Keratinocyte (primary cell): ENCODE measurements around the gene LANCL2. TPM values are rescaled to one million over a fixed set of nuclear protein-coding genes. Genes with fewer than 3 reads are reported as not detected.

Experiments used
- DNase-seq: peaks from one replicate; pipeline ENCODE4 v3.0.0-alpha.2; 2011; ENCODE audit warnings: low read depth, missing footprints, low spot score
- FAIRE-seq: peaks from 2 replicates; lab custom pipeline; 2011; peaks lifted over from hg19 to GRCh38; lab: Jason Lieb, UNC
- H2AFZ ChIP-seq: 2 replicates; pipeline ENCODE4 v1.6.0; 2012; ENCODE audit warnings: low read length, control low read depth, inconsistent platforms; ENCODE audit not compliant: control insufficient read depth
- H3K27ac ChIP-seq: 2 replicates; pipeline ENCODE4 v1.5.1; 2011; ENCODE audit warnings: low read length; ENCODE audit not compliant: control insufficient read depth, insufficient read depth
- H3K27me3 ChIP-seq: 3 replicates; pipeline ENCODE4 v1.6.0; 2011; ENCODE audit warnings: low read length; ENCODE audit not compliant: control insufficient read depth, insufficient read depth; ENCODE audit errors: extremely low read depth
- H3K36me3 ChIP-seq, 2 experiments: 2 replicates in 1 of 2; 3 replicates in 1 of 2; pipeline ENCODE4 v1.5.1; 2011; ENCODE audit warnings: low read length in 2 of 2, mild to moderate bottlenecking in 1 of 2; ENCODE audit not compliant: control insufficient read depth in 2 of 2, insufficient read depth in 2 of 2; ENCODE audit errors: extremely low read depth in 1 of 2
- H3K4me1 ChIP-seq: 3 replicates; pipeline ENCODE4 v1.5.1; 2011; ENCODE audit warnings: low read length; ENCODE audit not compliant: control insufficient read depth, insufficient read depth; ENCODE audit errors: extremely low read depth
- H3K4me2 ChIP-seq: 3 replicates; pipeline ENCODE4 v1.6.0; 2011; ENCODE audit warnings: low read depth, low read length; ENCODE audit not compliant: control insufficient read depth, insufficient read depth; ENCODE audit errors: extremely low read depth
- H3K4me3 ChIP-seq, 3 experiments: fragments of 200-600 bp in 1 of 3; sonication (generic) in 1 of 3; 2 replicates in 2 of 3; 3 replicates in 1 of 3; pipeline ENCODE4 v1.5.1; 2011 to 2016; ENCODE audit warnings: low read length in 3 of 3, mild to moderate bottlenecking in 3 of 3, control low read depth in 2 of 3, inconsistent platforms in 1 of 3, low read depth in 1 of 3, mixed read lengths in 1 of 3, mixed run types in 1 of 3, moderate library complexity in 1 of 3; ENCODE audit not compliant: control insufficient read depth in 2 of 3, insufficient read depth in 2 of 3; ENCODE audit errors: extremely low read depth in 1 of 3
- H3K79me2 ChIP-seq: 2 replicates; pipeline ENCODE4 v1.6.0; 2012; ENCODE audit warnings: low read length; ENCODE audit not compliant: control insufficient read depth, insufficient read depth
- H3K9ac ChIP-seq: 3 replicates; pipeline ENCODE4 v1.6.0; 2011; ENCODE audit warnings: low read length; ENCODE audit not compliant: control insufficient read depth, insufficient read depth; ENCODE audit errors: extremely low read depth
- H3K9me1 ChIP-seq: 3 replicates; pipeline ENCODE4 v1.6.0; 2011; ENCODE audit warnings: low read length; ENCODE audit not compliant: control insufficient read depth, insufficient read depth; ENCODE audit errors: extremely low read depth
- H3K9me3 ChIP-seq: 2 replicates; pipeline ENCODE4 v1.5.1; 2012; ENCODE audit warnings: low read depth, low read length; ENCODE audit not compliant: control insufficient read depth
- H4K20me1 ChIP-seq: 3 replicates; pipeline ENCODE4 v1.6.0; 2011; ENCODE audit warnings: low read length; ENCODE audit not compliant: control insufficient read depth, insufficient read depth; ENCODE audit errors: extremely low read depth
- EZH2 ChIP-seq: IDR thresholded peaks from one replicate; pipeline ENCODE4 v1.6.1; 2012; ENCODE audit warnings: inconsistent platforms, mild to moderate bottlenecking, low read length, moderate library complexity
- dilution Hi-C: fragments of 300-500 bp; cut with MboI; formaldehyde crosslinking; loops from one replicate; pipeline ENCODE4 v1.7.0; 2020; ENCODE audit warnings: low sequenced_read_pairs; ENCODE audit not compliant: extremely low pct_ligation_motif_present
- polyA plus RNA-seq, 5 experiments: library from polyadenylated mRNA; depleted of rRNA in 3 of 5; stranded (reverse) in 3 of 5; stranded (forward) in 1 of 5; unstranded in 1 of 5; fragments of >200 nt; gene quantifications; 1 replicate in 1 of 5; 2 replicates in 3 of 5; 3 replicates in 1 of 5; pipeline versions ENCODE4 v1.2.1 to v1.2.3, GENCODE V29; 2011 to 2012; ENCODE audit warnings: missing spikeins in 2 of 5, low read depth in 1 of 5, low replicate concordance in 1 of 5
- TF ChIP-seq, protein P1 (sequence below), 3 experiments: IDR thresholded peaks in 1 of 3; conservative IDR thresholded peaks in 1 of 3; optimal IDR thresholded peaks in 1 of 3; 2 replicates in 2 of 3; 3 replicates in 1 of 3; pipeline versions ENCODE3 to v1.5.1; 2011; ENCODE audit warnings: low read length in 3 of 3, mild to moderate bottlenecking in 3 of 3, moderate library complexity in 2 of 3, control low read depth in 1 of 3, inconsistent platforms in 1 of 3; ENCODE audit not compliant: insufficient read depth in 2 of 3; ENCODE audit errors: extremely low read depth in 1 of 3

The LANCL2 gene
- polyA plus RNA-seq, 1 donor (not counting 4 experiments of a cell fraction or from before 2014, with no cell fraction given), result 14.5 TPM

DNA sequence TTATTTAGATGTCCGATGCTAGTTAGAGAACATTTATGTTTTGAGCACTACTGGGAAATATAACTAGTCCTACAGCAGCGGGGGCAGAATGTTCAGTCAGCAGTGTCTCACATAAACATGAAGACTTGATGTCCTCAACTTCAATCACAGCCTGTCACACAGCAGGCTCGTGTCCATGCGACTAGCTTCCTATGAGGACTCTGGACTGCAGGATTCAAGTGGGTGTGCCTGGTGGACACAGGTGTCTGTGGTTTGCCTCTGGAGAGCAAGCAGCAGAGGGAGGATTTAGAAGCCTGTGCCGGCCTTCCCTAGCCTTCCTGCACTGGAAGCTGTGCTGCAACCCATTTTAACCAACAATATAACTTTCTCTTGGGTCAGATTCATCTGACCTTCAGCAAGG is 30.0 kb upstream of the LANCL2 start:
- Histone ChIP-seq H3K9me1 (no peaks in the 10 kb centered on the region), H3K9ac (no peak overlapping the region), H3K79me2 (no peaks in the 10 kb centered on the region), H3K36me3 (no peaks in the 10 kb centered on the region), H3K4me1 (no peaks in the 10 kb centered on the region), H3K4me2 (no peak overlapping the region), H3K27me3 (peaks cover 9% of the 10 kb centered on the region), H3K9me3 (no peaks in the 10 kb centered on the region), H3K27ac (no peak overlapping the region), H3K4me3 (no peak overlapping the region), H4K20me1 (no peaks in the 10 kb centered on the region), H2AFZ (no peak overlapping the region)
- DNase-seq (no peak), FAIRE-seq (no peak)
- TF ChIP-seq EZH2, result no peak
- TF ChIP-seq, protein P1, sequence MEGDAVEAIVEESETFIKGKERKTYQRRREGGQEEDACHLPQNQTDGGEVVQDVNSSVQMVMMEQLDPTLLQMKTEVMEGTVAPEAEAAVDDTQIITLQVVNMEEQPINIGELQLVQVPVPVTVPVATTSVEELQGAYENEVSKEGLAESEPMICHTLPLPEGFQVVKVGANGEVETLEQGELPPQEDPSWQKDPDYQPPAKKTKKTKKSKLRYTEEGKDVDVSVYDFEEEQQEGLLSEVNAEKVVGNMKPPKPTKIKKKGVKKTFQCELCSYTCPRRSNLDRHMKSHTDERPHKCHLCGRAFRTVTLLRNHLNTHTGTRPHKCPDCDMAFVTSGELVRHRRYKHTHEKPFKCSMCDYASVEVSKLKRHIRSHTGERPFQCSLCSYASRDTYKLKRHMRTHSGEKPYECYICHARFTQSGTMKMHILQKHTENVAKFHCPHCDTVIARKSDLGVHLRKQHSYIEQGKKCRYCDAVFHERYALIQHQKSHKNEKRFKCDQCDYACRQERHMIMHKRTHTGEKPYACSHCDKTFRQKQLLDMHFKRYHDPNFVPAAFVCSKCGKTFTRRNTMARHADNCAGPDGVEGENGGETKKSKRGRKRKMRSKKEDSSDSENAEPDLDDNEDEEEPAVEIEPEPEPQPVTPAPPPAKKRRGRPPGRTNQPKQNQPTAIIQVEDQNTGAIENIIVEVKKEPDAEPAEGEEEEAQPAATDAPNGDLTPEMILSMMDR (optimal IDR thresholded peaks at IDR 0.05 in 1 of 3, IDR thresholded peaks at IDR 0.05 in 1 of 3, conservative IDR thresholded peaks at IDR 0.05 in 1 of 3; ENCODE audit: extremely low read depth in 1 of 3, insufficient read depth in 2 of 3, low read length in 3 of 3), result no peak
- dilution Hi-C loops, result no loop called here

DNA sequence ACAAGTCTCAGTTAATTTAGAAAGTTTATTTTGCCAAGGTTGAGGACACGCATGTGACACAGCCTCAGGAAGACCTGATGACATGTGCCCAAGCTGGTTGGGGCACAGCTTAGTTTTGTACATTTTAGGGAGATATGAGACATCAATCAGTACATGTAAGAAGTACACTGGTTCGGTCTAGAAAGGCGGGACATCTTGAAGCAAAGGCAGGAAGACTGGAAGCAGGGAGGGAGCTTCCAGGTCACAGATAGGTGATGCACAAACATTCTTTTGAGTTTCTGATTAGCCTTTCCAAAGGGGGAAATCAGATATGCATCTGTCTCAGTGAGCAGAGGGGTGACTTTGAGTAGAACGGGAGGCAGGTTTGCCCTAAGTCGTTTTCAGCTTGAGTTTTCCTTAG is 29.4 kb upstream of the LANCL2 start:
- Histone ChIP-seq H3K4me2 (no peak overlapping the region), H3K27me3 (peaks cover 9% of the 10 kb centered on the region), H3K9ac (no peak overlapping the region), H3K79me2 (no peaks in the 10 kb centered on the region), H4K20me1 (no peaks in the 10 kb centered on the region), H3K9me3 (no peaks in the 10 kb centered on the region), H3K36me3 (no peaks in the 10 kb centered on the region), H3K4me1 (no peaks in the 10 kb centered on the region), H2AFZ (no peak overlapping the region), H3K9me1 (no peaks in the 10 kb centered on the region), H3K27ac (no peak overlapping the region), H3K4me3 (no peak overlapping the region)
- FAIRE-seq (no peak), DNase-seq (no peak)
- dilution Hi-C loops, result no loop called here
- TF ChIP-seq, protein P1 (optimal IDR thresholded peaks at IDR 0.05 in 1 of 3, IDR thresholded peaks at IDR 0.05 in 1 of 3, conservative IDR thresholded peaks at IDR 0.05 in 1 of 3; ENCODE audit: extremely low read depth in 1 of 3, insufficient read depth in 2 of 3, low read length in 3 of 3), result no peak
- no peak for TF ChIP-seq EZH2
